HG03342 (cell line): ENCODE measurements around the gene F11.
"Not testable (repeated sequence)": the region's sequence is repeated elsewhere in the genome, so short reads cannot be mapped to it uniquely, and the experiment has no call there.

Experiments used
- ATAC-seq: cut with Tn5 transposase; IDR thresholded peaks from one replicate; pipeline ENCODE4 v1.9.1; 2021; ENCODE audit warnings: mild to moderate bottlenecking, moderate library complexity; ENCODE audit not compliant: unreplicated experiment

The F11 gene

DNA sequence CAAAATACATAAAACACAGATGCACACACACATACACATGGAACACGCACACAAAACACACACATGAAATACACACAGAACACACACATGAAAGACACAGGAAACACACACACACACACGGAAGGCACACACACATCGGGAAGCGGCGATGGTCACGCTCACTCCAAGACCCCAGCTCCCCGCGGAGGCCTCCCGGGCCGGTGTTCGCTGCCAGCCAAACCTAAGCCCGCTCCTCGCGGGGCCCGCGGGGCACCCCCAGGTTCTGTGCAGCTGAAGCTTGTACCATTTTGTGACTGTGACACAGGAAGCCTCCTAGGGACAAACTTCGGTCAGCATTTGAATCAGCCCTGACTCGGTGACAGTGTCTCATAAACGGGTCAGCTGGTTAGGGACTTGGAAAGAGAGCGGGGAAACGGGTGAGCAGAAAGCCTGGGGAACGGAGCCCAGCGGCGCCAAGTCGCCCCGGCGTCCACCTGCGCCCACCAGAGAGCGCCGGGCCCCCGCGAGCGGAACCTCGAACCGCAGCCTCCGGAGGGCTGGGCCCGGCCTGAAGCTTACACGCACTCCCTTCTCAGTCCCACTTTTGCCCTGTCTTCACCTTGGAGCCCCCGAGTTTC lies 32.1 kb downstream of the F11 start:
- no peak for ATAC-seq

DNA sequence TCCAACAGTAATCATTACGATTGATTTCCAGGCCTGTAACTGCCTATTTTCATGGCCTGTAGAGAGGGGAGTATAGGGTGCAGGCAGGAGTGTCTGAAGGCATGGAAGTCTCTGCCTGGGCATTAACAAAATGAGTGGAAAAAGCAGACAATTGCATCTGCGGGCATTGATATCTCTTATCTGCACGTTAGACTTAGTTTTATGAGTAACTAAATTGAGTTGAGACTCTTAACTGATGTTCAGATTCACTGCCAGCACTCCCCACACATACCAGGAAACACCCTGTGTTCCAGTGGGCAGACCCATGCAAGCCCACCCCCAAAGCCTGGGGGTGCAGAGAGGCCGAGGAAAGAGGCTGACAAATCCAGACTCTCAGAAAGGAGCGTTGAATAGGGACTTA lies 33.3 kb downstream of the F11 start:
- ATAC-seq = no peak

DNA sequence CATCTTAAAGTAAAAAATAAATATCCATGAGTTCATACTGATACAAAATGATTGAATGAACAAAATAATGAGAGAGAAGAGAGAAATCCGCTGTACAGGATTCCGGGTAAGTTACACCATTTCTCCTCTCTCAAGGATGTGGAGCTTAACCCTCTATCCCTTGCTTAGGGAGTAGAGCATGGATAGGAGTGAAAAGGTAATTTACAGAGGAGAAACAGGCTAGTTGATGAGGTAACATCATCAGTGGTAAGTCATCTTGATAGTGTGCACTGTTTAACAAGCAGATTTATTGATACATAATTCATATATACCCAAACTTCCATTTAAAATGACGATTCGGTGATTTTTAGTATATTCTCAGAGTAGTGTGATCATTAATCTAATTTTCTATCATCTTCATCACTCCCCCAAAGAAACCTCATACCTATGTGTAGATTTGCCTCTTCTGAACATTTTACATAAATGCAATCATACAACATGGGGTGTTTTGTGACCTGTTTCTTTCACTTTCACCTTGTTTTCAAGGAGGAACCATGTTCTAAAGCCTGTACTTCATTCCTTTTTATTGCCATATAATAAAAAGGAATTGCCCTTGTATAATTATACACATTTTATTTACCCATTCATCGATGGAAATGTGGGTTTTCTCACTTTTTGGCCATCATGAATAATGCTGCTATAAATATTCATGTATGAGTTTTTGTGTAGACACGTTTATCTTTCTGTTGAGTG lies 34.8 kb downstream of the F11 start:
- ATAC-seq = no peak

DNA sequence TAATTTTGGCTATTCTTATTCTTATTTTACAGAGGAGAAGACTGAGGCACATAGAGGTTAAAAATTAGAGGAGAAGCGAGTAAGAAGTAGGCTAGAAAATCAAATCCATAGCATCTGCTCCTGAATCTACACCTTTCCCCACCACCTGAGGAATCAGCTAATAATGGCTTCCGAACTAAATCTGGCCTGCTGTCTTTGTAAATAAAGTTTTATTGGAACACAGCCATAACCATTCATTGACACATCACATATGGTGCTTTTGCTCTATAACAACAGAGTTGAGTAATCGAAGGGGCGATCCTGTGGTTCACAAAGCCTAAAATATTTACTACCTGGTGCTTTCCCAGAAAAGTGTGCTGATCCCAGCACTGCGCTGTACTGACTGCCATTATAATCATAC lies 38.2 kb downstream of the F11 start:
- ATAC-seq = no peak

- ATAC-seq = no peak
Observed at GRCh38 chr4:186304866-186305505, 39.0 kb downstream of the F11 start.

- no peak for ATAC-seq
Observed at GRCh38 chr4:186307497-186307896, 41.5 kb downstream of the F11 start.

- ATAC-seq = no peak
Observed at GRCh38 chr4:186307916-186308315, 41.9 kb downstream of the F11 start.

DNA sequence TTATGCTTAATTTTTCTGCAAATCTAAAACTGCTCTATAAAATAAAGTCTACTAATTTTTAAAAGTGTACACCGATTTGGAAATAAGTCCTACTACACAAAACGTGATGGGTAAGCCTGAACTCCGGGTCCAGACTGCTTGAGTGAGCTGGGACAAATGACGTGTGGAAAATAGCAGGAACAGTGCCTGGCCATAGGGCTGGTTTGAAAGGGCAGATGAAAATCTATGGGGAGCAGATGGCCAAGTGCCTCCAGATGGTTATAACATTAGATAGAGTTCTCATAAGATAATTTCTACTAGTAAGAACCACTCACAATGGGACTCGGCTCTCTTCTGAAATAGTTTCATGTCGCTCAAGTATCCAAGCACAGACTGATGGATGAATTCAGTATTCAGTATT lies 52.5 kb downstream of the F11 start:
- no peak for ATAC-seq

GRCh38 chr4:186324660-186325059 lies 58.7 kb downstream of the F11 start:
- ATAC-seq = not testable (repeated sequence)

GRCh38 chr4:186326391-186326790 lies 60.4 kb downstream of the F11 start:
- no peak for ATAC-seq

DNA sequence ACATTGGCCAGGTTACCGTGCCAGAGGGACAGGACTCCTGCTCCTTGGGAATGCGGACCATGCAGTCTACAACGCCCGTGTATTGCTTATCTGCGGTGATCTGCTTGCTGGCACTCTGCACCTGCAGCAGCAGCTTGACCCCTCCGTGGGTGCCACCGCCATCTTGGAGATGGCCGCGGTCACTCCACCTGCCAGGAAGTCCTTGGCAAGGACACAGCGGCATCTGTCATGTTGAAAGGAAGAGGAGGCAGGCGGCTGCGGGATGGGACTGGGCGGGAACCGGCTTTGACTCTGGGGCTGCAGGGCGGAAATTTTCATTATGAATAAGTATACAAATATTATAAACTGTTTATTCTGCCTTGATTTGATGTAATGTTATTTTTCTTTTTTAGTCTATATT lies 63.4 kb downstream of the F11 start:
- ATAC-seq = no peak

DNA sequence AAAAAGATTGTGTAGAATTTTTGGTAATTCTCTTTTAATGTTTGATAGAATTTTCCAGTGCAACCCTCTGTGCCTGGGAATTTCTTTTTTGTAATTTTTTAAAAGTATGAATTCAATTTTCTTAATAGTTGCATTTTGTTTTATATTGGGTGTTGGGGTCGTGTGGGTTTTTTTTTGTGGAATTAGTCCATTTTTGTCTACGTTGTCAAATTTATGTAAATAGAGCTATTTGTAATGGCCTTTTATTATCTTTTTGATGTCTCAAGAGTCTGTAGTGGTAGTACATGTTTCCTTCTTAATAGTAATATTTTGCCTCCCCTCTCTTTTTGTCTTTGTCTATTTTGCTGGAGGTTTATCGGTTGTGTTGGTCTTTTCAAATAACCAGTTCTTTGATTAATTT lies 64.4 kb downstream of the F11 start:
- no peak for ATAC-seq

GRCh38 chr4:186335793-186336192 lies 69.8 kb downstream of the F11 start:
- ATAC-seq = no peak
